GM12801 (cell line): ENCODE results near the gene CARD10.
A peak's percentile ranks its signal among the peaks of the same experiment; 100 is the strongest.

ENCODE experiments used
- TF ChIP-seq, protein P1 (sequence below): IDR thresholded peaks from one replicate; pipeline ENCODE4 v1.5.1; 2011; ENCODE audit warnings: control low read depth; ENCODE audit not compliant: insufficient read length; ENCODE audit errors: extremely low read depth

Gene CARD10

DNA sequence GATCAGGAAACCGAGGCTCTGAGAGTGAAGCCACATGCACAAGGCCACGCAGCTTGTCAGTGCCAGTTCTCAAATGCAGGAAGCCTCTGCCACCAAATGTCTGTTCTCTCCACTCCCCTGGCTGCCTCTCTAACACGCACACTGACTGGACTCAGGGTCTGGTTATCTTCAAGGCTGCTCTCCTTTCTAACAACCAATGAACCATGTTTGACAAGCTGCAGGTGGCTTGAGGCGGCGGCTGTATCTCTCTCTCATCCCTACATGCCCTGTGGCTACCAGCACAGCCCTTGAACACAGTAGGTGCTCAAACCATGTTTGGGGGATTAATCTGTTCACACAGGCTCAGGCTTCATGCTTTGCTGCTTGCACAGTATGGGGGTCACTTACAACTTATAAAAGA, 56.8 kb downstream of the CARD10 start:
- TF ChIP-seq, protein P1, sequence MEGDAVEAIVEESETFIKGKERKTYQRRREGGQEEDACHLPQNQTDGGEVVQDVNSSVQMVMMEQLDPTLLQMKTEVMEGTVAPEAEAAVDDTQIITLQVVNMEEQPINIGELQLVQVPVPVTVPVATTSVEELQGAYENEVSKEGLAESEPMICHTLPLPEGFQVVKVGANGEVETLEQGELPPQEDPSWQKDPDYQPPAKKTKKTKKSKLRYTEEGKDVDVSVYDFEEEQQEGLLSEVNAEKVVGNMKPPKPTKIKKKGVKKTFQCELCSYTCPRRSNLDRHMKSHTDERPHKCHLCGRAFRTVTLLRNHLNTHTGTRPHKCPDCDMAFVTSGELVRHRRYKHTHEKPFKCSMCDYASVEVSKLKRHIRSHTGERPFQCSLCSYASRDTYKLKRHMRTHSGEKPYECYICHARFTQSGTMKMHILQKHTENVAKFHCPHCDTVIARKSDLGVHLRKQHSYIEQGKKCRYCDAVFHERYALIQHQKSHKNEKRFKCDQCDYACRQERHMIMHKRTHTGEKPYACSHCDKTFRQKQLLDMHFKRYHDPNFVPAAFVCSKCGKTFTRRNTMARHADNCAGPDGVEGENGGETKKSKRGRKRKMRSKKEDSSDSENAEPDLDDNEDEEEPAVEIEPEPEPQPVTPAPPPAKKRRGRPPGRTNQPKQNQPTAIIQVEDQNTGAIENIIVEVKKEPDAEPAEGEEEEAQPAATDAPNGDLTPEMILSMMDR: no peak

DNA sequence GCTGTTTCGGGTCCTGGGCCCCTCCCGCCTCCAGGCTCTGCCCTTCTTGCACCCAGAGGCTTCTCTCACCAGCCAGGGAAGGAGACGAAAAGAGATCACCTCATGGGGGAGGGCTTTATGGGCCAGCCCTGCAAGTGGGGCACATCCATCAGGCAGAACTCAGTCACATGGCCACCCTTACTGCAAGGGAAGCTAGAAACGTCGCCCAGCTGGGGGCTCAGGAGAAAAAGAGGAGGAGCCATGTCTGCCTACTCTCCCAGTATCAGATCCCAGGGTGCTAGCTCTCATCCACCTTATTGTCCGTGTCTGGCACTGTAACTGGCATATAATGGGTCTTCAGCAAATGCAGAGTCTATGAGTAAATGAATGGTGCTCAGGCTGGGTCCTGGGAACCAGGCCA, 57.3 kb downstream of the CARD10 start:
- TF ChIP-seq, protein P1: no peak

DNA sequence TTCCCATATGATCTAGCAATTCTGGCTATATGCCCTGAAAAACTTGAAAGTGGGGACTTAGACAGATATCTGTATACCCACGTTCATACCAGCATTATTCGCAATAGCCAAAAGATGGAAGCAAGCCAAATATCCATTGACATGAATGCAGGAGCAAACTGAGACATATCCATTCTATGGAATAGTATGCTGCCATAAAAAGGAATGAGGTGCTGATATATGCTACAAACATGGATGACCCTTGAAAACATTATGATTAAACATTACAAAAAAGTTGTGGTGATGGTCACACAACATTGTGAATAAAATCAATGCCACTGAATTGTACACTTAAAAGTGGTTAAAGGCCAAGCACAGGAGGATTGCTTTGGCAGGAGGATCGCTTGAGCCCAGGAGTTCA, 58.5 kb downstream of the CARD10 start:
- TF ChIP-seq, protein P1: no peak

DNA sequence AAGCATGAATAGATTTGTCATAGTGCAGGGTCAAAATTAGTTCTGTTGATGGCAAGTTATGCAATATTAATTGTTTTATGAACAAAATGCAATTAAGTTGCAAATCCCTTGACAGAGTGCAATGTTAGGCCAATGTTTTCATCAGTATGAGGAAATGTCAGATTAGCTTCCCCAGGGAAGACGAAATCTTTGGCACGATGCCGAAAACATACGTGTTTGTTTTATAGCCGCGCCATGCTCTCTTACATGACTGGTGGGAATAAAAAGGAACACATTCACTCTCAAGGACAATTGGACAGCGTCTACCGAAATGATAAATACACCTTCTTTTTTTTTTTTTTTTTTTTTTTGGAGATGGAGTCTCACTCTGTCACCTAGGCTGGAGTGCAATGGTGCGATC, 60.0 kb downstream of the CARD10 start:
- TF ChIP-seq, protein P1: no peak

DNA sequence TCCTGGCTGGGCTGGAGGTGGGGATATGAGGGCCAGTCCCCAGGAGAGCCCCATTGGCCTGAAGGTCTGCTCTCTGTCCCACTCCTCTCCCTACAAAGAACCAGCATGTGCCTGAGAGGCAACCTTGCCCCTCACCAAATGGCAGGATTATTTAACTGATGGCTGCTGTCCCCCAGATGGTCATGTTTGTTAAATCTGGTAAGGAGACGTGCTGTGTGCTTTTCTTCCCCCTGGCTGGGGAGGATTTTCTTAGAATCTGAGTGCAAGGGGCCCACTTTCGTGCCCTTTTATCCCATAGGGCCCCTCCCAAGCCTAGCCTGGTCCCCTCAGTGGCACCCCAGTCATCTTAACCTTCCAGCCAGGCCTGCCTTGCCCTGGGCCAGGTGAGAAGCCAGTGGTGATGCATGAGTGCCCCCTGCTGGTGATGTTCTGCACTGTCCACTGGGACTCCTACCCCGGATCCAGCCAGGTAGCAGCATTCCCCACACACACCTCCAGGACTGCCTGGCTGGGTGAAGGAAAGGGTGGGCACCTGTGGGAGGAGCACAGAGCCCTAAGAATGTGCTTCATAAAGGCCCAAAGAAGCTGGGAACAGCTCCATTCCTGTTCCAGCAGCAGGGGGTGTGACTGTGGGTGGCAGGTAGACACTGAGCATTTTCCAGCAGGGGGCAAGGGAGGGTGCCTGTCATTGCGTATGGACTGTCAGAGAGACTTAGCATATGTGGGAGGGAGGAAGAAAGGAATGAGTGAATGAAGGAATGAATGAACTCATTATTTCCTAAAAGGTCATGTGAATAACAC, 61.9 kb downstream of the CARD10 start:
- TF ChIP-seq, protein P1: peak; percentile 85

DNA sequence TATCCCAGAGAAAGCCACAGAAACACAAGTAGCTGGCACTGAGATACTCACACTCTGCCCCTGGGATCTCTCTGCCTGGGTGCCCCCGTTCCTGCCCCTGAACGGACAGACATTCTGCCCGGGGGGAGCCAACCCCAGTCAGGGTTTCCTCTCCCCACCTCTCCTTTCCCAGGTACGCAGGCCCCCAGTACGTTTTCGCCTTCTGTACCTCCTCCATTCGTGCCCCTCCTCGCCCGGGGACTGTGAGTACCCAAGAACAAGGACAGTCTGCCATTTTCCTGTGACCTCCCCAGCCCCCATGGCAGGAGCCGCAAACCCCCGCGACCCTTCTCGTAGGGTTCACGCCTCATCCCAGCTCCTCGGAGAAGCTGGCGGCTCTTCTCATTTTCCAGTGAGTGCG, 62.9 kb downstream of the CARD10 start:
- TF ChIP-seq, protein P1: no peak

DNA sequence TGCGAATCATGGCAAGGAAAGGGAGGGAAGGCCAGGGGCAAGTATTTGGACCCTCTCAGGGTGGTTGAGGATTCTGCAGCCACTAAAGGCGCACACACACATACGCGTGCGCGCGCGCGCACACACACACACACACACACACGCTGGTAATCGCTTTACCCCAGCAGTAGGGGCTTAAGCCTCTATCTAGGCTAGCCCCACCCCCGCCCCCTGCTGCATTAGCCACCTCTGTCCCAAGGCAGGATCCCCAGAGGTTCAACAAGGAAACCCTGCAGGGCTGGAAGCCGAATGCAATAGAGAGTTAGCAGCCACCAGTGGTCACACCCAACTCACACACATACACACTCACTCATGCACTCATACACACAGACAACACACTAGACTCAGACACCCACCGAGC, 63.3 kb downstream of the CARD10 start:
- TF ChIP-seq, protein P1: no peak
